ENCODE data around the gene CARMIL1. TPM values are rescaled to one million over a fixed set of nuclear protein-coding genes. Genes with fewer than 3 reads are reported as not detected.
"Not testable (repeated sequence)": the region's sequence is repeated elsewhere in the genome, so short reads cannot be mapped to it uniquely, and the experiment has no call there.

Gene CARMIL1
- total RNA-seq, 1 donor from 2014 or later, result 8.4 TPM

DNA sequence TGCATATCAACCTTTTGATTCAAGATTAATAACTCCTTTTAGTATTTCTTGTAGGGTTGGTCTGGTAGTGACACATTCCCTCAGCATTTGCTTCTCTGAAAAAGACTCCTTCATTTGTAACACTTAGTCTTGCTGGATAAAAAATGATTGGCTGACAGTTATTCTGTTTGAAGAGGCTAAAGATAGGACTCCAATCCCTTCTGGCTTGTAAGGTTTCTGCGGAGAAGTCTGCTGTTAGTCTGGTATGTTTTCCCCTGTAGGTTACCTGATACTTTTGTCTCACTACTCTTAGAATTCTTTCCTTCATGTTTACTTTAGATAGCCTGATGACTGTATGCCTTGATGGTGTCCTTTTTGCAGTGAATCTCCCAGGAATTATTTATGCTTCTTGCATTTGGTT lies 96.0 kb downstream of the CARMIL1 start:
- no peak overlapping the region for H3K4me3 ChIP-seq
- intact Hi-C loops (cut with micrococcal nuclease), result no loop called here
- H3K27me3 ChIP-seq (ENCODE audit: low read depth), result no peaks in the 10 kb centered on the region
- H3K4me1 ChIP-seq, result peaks cover 2% of the 10 kb centered on the region
- DNase-seq, result no peak
- H3K36me3 ChIP-seq, result no peaks in the 10 kb centered on the region
- TF ChIP-seq, protein P1, sequence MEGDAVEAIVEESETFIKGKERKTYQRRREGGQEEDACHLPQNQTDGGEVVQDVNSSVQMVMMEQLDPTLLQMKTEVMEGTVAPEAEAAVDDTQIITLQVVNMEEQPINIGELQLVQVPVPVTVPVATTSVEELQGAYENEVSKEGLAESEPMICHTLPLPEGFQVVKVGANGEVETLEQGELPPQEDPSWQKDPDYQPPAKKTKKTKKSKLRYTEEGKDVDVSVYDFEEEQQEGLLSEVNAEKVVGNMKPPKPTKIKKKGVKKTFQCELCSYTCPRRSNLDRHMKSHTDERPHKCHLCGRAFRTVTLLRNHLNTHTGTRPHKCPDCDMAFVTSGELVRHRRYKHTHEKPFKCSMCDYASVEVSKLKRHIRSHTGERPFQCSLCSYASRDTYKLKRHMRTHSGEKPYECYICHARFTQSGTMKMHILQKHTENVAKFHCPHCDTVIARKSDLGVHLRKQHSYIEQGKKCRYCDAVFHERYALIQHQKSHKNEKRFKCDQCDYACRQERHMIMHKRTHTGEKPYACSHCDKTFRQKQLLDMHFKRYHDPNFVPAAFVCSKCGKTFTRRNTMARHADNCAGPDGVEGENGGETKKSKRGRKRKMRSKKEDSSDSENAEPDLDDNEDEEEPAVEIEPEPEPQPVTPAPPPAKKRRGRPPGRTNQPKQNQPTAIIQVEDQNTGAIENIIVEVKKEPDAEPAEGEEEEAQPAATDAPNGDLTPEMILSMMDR (IDR thresholded peaks at IDR 0.05; ENCODE audit: borderline replicate concordance), result no peak
- H3K27ac ChIP-seq (replicated peaks), result no peak overlapping the region
- peaks cover 14% of the 10 kb centered on the region for H3K9me3 ChIP-seq (replicated peaks)

DNA sequence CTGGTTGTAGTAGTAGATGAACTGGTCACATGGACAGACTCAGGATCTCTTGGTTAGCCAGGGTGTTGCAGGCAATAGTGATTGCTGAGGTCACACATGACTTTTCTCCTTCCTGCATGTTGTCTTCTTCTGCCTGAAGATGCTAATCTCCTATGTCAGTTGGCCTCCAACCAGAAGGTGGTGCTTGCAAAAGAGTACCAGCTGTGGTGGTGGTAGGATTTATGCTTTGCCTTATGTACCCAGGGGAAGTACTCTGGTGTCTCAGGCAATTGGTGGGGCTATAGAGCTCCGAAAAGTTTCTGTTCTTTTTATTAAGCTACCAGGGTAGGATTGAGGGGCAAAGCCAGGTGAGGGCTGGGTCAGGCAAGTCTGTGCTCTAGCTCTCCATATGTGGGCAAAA lies 98.5 kb downstream of the CARMIL1 start:
- H3K27me3 ChIP-seq (ENCODE audit: low read depth), result no peaks in the 10 kb centered on the region
- intact Hi-C loops (cut with micrococcal nuclease), result no loop called here
- no peak overlapping the region for H3K4me3 ChIP-seq
- peaks cover 14% of the 10 kb centered on the region for H3K9me3 ChIP-seq (replicated peaks)
- no peaks in the 10 kb centered on the region for H3K36me3 ChIP-seq
- TF ChIP-seq, protein P1 (IDR thresholded peaks at IDR 0.05; ENCODE audit: borderline replicate concordance), result no peak
- H3K27ac ChIP-seq (replicated peaks), result no peak overlapping the region
- no peaks in the 10 kb centered on the region for H3K4me1 ChIP-seq
- DNase-seq, result no peak

DNA sequence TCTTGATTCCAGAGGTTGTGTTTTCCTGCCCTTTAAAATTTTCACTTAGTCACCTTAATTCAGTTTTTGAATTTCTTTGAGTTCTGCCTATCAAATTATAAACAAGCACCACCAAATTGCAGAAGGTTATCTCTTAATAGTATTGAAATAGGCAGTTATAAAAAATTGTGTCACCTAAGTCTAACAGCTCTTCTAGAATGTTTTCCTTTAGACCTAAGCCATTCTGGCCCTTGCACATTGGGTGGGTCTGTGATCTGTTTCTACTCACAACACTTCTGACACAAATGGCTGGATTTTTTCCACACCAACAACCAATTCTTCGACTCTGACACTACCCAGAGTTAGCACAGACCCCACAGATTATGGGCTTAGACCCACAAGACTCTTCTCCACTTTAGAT lies 101.9 kb downstream of the CARMIL1 start:
- TF ChIP-seq, protein P1 (IDR thresholded peaks at IDR 0.05; ENCODE audit: borderline replicate concordance), result no peak
- H3K4me3 ChIP-seq, result no peak overlapping the region
- H3K27me3 ChIP-seq (ENCODE audit: low read depth), result no peaks in the 10 kb centered on the region
- no peak overlapping the region for H3K27ac ChIP-seq (replicated peaks)
- H3K36me3 ChIP-seq, result no peaks in the 10 kb centered on the region
- H3K9me3 ChIP-seq (replicated peaks), result no peaks in the 10 kb centered on the region
- DNase-seq, result no peak
- intact Hi-C loops (cut with micrococcal nuclease), result no loop called here
- peaks cover 9% of the 10 kb centered on the region for H3K4me1 ChIP-seq

DNA sequence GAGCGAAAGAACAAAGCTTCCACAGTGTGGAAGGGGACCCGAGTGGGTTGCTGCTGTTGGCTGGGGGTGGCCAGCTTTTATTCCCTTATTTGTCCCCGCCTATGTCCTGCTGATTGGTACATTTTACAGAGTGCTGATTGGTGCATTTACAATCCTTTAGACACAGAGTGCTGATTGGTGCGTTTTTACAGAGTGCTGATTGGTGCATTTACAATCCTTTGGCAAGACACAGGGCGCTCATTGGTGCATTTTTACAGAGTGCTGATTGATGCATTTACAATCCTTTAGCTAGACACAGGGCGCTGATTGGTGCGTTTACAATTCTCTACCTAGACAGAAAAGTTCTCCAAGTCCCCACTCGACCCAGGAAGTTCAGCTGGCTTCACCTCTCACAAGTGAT lies 103.3 kb downstream of the CARMIL1 start:
- H3K27ac ChIP-seq (replicated peaks); intact Hi-C loops (cut with micrococcal nuclease); DNase-seq; H3K36me3 ChIP-seq; H3K4me3 ChIP-seq; H3K27me3 ChIP-seq (ENCODE audit: low read depth); H3K4me1 ChIP-seq; H3K9me3 ChIP-seq (replicated peaks): not testable (repeated sequence)

DNA sequence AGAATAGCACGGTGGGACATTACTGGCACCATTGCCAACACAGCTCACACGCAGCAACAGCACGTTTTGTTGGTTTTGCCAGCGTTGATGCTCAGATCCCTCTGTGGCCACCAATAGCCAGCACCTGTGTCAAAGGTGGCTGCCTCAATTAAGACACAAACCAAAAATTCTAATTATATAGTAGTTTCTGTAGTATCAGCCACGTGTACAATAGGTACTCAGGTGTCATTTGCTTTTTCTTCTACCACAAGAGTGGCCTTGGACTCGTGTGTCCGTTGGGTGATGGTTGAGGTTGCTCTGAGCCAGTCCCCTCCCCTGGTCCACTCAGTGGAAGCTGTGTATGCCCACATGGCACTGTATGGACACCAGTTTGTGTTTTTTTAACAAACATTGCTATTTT lies 105.1 kb downstream of the CARMIL1 start:
- Histone ChIP-seq H3K4me1 (peaks cover 9% of the 10 kb centered on the region), H3K27me3 (ENCODE audit: low read depth) (no peaks in the 10 kb centered on the region), H3K27ac (replicated peaks) (no peak overlapping the region), H3K9me3 (replicated peaks) (no peaks in the 10 kb centered on the region), H3K36me3 (no peaks in the 10 kb centered on the region), H3K4me3 (no peak overlapping the region)
- TF ChIP-seq, protein P1 (IDR thresholded peaks at IDR 0.05; ENCODE audit: borderline replicate concordance), result no peak
- no peak for DNase-seq
- intact Hi-C loops (cut with micrococcal nuclease), result no loop called here

DNA sequence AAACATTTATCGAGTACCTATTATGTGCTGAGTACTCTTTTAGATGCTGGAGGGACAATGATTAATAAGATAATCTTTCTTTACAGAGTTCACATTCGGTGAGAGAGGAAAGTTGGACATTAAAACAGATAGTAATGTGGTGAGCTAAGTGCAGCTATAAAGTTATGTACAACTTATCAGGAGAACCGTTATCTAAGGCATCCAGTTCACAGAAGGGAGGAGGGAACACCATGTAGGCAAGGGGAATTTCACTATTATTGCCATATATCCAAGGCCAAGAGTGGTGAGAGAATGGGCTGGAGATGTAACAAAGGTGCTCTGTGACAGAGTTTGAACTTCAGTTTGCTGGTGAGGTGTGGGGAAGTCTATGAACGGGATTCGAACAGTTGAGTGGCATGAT lies 105.8 kb downstream of the CARMIL1 start:
- TF ChIP-seq, protein P1 (IDR thresholded peaks at IDR 0.05; ENCODE audit: borderline replicate concordance), result no peak
- no peaks in the 10 kb centered on the region for H3K9me3 ChIP-seq (replicated peaks)
- no peak for DNase-seq
- H3K4me1 ChIP-seq, result peaks cover 16% of the 10 kb centered on the region
- no peak overlapping the region for H3K4me3 ChIP-seq
- intact Hi-C loops (cut with micrococcal nuclease), result no loop called here
- no peaks in the 10 kb centered on the region for H3K27me3 ChIP-seq (ENCODE audit: low read depth)
- H3K36me3 ChIP-seq, result no peaks in the 10 kb centered on the region
- no peak overlapping the region for H3K27ac ChIP-seq (replicated peaks)

Data from left ventricle myocardium inferior (tissue), 1 donor.